Left lung (tissue), 10 donors: ENCODE data around the gene TRAF2. TPM values are rescaled to one million over a fixed set of nuclear protein-coding genes. Genes with fewer than 3 reads are reported as not detected.

Source experiments
- ATAC-seq: fragments of 200-7000 bp; cut with Tn5 transposase; one replicate; pipeline ENCODE4 v1.9.1; 2020; ENCODE audit warnings: moderate library complexity
- DNase-seq, 4 donors: peaks; one replicate each; pipeline ENCODE4 v3.0.0-alpha.2; 2013 to 2020
- H3K27ac ChIP-seq, 2 donors: fragments of 200-600 bp; sonication (generic) in 1 of 2; one replicate each; pipeline versions ENCODE4 v1.5.0 to v1.8.0; 2020 to 2021
- H3K27me3 ChIP-seq, 2 donors: fragments of 200-600 bp; sonication (generic) in 1 of 2; one replicate each; pipeline versions ENCODE4 v1.5.0 to v1.8.0; 2020 to 2021
- H3K36me3 ChIP-seq, 2 donors: fragments of 200-600 bp; sonication (generic) in 1 of 2; one replicate each; pipeline versions ENCODE4 v1.5.0 to v1.8.0; 2020 to 2021
- H3K4me1 ChIP-seq, 2 donors: fragments of 200-600 bp; one replicate each; pipeline ENCODE4 v1.8.0; 2021
- H3K4me3 ChIP-seq, 2 donors: fragments of 200-600 bp; sonication (generic) in 1 of 2; one replicate each; pipeline versions ENCODE4 v1.5.0 to v1.8.0; 2020 to 2021; ENCODE audit warnings: mild to moderate bottlenecking in 1 of 2
- H3K9me3 ChIP-seq, 2 donors: fragments of 200-600 bp; sonication (generic) in 1 of 2; one replicate each; pipeline versions ENCODE4 v1.5.0 to v1.8.0; 2020 to 2021
- intact Hi-C, 2 donors: fragments of 100-400 bp; cut with DNase I; formaldehyde crosslinking; loops; one replicate each; pipeline versions ENCODE4 v1.11.2 to v1.14.2; 2022
- polyA plus RNA-seq, 6 donors: library from polyadenylated mRNA; unstranded; fragments of 120-200 nt; gene quantifications; one replicate each; pipeline ENCODE4 v1.2.1, GENCODE V29; 2013; ENCODE audit not compliant: insufficient read length in 6 of 6
- total RNA-seq, 2 donors: library from RNA; stranded (reverse); fragmentation: NEBNext Ultra II Directional; extraction: Animal tissue kit (Norgen Biotek cat#: 25700); gene quantifications; one replicate each; pipeline ENCODE4 v1.2.1, GENCODE V29; 2021
- TF ChIP-seq, protein P1 (sequence below), 2 donors: fragments of 200-600 bp; sonication (generic) in 1 of 2; IDR thresholded peaks; one replicate each; pipeline versions ENCODE4 v1.5.0 to v1.8.0; 2021; ENCODE audit warnings: antibody characterized with exemption in 2 of 2
- donor health status: DM: no; HTN: yes; CAD: no.
- donor health status: DM: no; HTN: no; CAD: no.

TRAF2 gene
- total and polyA plus RNA-seq, 8 donors, result 12.4 to 22.4 (median 15.9) TPM

DNA sequence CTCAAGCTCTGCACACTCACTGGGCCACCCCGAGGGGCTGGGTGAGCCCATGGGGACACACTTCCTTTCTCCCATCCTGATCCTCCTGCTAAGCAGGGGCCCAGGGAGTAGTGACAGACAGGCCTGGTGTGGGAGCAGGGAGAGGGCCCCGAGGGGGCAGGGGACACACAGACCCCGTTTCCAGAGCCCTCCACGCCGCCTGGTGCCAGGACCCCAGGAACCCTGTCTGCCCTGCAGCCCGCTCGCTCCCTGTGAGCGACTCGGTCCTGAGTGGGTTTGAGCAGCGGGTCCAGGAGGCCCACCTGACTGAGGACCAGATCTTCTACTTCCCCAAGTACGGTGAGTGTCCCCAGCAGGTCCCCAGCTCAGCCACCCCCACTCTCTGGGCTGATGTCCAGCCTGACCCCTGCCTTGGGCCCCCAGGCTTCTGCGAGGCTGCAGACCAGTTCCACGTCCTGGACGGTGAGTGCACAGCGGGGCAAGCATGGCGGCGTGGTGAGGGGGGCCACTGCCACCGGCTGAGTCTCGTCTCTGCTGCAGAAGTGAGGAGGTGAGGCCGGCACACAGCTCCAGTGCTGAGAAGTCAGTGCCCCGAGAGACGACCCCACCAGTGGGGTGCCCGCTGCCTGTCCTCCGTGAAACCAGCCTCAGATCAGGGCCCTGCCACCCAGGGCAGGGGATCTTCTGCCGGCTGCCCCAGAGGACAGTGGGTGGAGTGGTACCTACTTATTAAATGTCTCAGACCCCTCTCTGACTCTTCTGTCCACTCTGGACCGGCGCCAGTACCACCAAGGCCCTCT is 60.1 kb downstream of the TRAF2 start:
- ATAC-seq (no peak), DNase-seq (peak in 2 of 4 donors; percentile 33 to 79)
- H3K4me3 ChIP-seq, result no peak overlapping the region
- no peaks in the 10 kb centered on the region for H3K27me3 ChIP-seq
- H3K36me3 ChIP-seq, result peaks cover 0 to 17% of the 10 kb centered on the region in 2 donors
- TF ChIP-seq, protein P1, sequence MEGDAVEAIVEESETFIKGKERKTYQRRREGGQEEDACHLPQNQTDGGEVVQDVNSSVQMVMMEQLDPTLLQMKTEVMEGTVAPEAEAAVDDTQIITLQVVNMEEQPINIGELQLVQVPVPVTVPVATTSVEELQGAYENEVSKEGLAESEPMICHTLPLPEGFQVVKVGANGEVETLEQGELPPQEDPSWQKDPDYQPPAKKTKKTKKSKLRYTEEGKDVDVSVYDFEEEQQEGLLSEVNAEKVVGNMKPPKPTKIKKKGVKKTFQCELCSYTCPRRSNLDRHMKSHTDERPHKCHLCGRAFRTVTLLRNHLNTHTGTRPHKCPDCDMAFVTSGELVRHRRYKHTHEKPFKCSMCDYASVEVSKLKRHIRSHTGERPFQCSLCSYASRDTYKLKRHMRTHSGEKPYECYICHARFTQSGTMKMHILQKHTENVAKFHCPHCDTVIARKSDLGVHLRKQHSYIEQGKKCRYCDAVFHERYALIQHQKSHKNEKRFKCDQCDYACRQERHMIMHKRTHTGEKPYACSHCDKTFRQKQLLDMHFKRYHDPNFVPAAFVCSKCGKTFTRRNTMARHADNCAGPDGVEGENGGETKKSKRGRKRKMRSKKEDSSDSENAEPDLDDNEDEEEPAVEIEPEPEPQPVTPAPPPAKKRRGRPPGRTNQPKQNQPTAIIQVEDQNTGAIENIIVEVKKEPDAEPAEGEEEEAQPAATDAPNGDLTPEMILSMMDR (IDR thresholded peaks at IDR 0.05), result no peak
- H3K27ac ChIP-seq, result no peak overlapping the region
- H3K9me3 ChIP-seq, result no peaks in the 10 kb centered on the region
- peaks cover 13 to 55% of the 10 kb centered on the region in 2 donors for H3K4me1 ChIP-seq
- intact Hi-C loops, result no loop called here

- Histone ChIP-seq H3K4me1 (peaks cover 13 to 54% of the 10 kb centered on the region in 2 donors), H3K36me3 (peaks cover 0 to 9% of the 10 kb centered on the region in 2 donors), H3K27me3 (no peaks in the 10 kb centered on the region), H3K27ac (no peak overlapping the region), H3K9me3 (no peaks in the 10 kb centered on the region), H3K4me3 (no peak overlapping the region)
- DNase-seq (peak in 2 of 4 donors; percentile 30 to 74), ATAC-seq (no peak)
- intact Hi-C loops, result no loop called here
- TF ChIP-seq, protein P1 (IDR thresholded peaks at IDR 0.05), result no peak
Observed at GRCh38 chr9:136947028-136947891, 60.9 kb downstream of the TRAF2 start.

DNA sequence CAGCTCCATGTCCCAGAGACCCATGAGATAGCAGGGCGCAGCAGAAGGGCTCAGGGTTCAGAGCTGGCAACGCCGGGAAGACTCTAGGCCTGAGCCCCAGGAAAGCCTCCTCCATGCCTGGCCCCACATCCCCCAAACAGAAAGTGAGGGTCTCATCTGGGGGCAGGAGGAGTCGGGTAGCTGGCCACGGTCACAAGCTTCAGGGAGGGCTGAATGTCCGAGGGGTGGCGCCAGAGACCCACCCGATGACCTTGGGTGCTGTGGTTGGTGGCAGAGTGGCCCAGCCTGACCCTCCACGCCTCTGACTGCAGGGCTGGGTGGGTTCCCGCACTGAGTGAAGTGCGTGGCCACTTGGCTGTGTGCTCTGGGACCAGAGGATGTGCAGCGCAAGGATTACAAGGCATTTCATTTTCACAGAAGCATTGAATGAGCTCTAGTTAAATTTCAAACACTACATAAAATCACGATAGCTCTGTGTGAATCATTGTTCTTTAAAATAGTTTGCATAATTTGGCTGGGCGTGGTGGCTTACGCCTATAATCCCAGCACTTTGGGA is 61.7 kb downstream of the TRAF2 start:
- Histone ChIP-seq H3K4me1 (peaks cover 13 to 46% of the 10 kb centered on the region in 2 donors), H3K27me3 (no peaks in the 10 kb centered on the region), H3K36me3 (peaks cover 0 to 1% of the 10 kb centered on the region in 2 donors), H3K27ac (no peak overlapping the region), H3K9me3 (no peaks in the 10 kb centered on the region), H3K4me3 (no peak overlapping the region)
- no peak for ATAC-seq
- intact Hi-C loops, result no loop called here
- DNase-seq, result peak; percentile 18 to 81 (median 53)
- TF ChIP-seq, protein P1 (IDR thresholded peaks at IDR 0.05), result peak; percentile 48 to 50

DNA sequence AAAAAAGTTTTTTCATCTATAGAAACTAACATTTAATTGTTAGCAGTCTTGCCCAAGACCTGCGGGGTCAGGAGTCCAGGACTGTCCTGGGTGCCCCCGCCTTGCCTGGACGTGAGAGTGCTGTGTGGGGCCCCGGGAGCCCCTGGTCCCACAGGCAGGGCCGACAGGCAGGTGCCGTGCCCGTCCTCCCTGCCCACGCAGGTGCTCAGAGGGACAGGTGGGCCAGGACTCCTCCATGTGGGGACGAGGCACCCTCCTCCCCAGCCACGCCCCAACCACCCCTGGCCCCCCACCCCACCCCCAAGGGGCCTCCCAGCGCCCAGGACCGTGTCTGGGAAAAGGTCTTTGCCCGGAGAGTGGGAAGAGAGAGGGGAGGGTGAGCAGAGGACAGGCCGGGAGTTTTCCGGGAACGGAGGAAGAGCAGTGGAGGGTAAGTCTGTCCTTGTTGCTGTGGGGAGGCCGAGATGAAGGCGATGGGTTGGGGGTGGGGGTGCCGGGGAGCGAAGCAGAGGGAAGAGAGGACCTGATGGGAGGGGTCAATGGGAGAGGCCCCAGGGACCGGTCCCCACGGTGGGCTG is 63.0 kb downstream of the TRAF2 start:
- Histone ChIP-seq H3K27me3 (no peaks in the 10 kb centered on the region), H3K9me3 (no peaks in the 10 kb centered on the region), H3K4me1 (peaks cover 10 to 38% of the 10 kb centered on the region in 2 donors), H3K4me3 (peak overlapping the region; percentile 50 to 70), H3K27ac (peak overlapping the region; percentile 76 to 81), H3K36me3 (no peaks in the 10 kb centered on the region)
- intact Hi-C loops, result no loop called here
- DNase-seq (peak in 2 of 4 donors; percentile 10 to 79), ATAC-seq (peak; percentile 4)
- TF ChIP-seq, protein P1 (IDR thresholded peaks at IDR 0.05), result no peak
